GM12891 (cell line): Measurements from ENCODE around the gene MRPL12.
"Not testable (repeated sequence)": the region's sequence is repeated elsewhere in the genome, so short reads cannot be mapped to it uniquely, and the experiment has no call there.

Source experiments
- DNase-seq: peaks from one replicate; pipeline ENCODE4 v3.0.0; 2011; ENCODE audit warnings: low spot score; ENCODE audit not compliant: insufficient read length
- FAIRE-seq: peaks from 2 replicates; lab custom pipeline; 2011; peaks lifted over from hg19 to GRCh38; lab: Jason Lieb, UNC
- PAX5 ChIP-seq: IDR thresholded peaks from 2 replicates; pipeline ENCODE4 v1.6.1; 2011; ENCODE audit warnings: low read length, moderate library complexity, mild to moderate bottlenecking; ENCODE audit not compliant: insufficient read depth, severe bottlenecking
- POLR2A ChIP-seq: IDR thresholded peaks from 2 replicates; pipeline ENCODE4 v1.6.1; 2011; ENCODE audit warnings: low read depth, low read length, control low read depth
- POLR2AphosphoS5 ChIP-seq: IDR thresholded peaks from 2 replicates; pipeline ENCODE4 v1.6.1; 2011; ENCODE audit warnings: low read depth, low read length, control low read depth
- POU2F2 ChIP-seq: IDR thresholded peaks from 2 replicates; pipeline ENCODE4 v1.6.1; 2011; ENCODE audit warnings: low read depth, mild to moderate bottlenecking, control low read depth, low read length, moderate library complexity
- SPI1 ChIP-seq: IDR thresholded peaks from 2 replicates; pipeline ENCODE4 v1.6.1; 2011; ENCODE audit warnings: low read depth, low read length, control low read depth
- TAF1 ChIP-seq: IDR thresholded peaks from 2 replicates; pipeline ENCODE4 v1.6.1; 2011; ENCODE audit warnings: low read depth, low read length, control low read depth

MRPL12 gene

DNA sequence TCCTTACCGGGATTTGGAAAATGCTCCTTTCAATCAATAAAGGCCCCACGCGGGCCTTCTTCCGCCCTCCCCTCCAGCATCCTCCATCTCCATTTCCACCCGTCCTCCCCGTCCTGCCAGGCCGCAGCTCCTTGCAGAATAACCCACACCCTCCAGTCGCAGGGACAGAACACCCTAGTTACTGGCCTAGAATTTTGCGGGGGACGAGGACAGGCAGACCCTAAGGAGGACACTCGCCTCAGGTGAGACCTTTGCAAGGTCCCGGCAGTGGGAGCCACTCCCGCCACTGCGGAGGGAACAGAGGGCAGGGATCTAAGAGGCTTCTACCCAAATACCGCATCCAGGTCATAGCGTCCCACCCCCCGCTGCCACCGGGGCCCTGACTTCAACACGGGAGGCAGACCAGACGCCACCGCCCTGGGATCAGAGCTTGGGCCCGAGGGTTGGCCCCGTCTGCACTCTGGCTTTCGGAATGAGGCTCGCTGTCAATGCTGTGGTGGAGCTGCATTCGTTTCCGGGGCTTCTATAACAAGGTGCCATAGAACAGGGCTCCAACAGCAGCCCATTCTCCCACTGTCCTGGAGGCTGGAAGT is 35.7 kb downstream of the MRPL12 start:
- DNase-seq (no peak), FAIRE-seq (no peak)
- no peak for TF ChIP-seq POLR2AphosphoS5
- TF ChIP-seq PAX5: no peak
- TF ChIP-seq SPI1: no peak
- TF ChIP-seq POU2F2: no peak
- no peak for TF ChIP-seq POLR2A
- TF ChIP-seq TAF1: no peak

DNA sequence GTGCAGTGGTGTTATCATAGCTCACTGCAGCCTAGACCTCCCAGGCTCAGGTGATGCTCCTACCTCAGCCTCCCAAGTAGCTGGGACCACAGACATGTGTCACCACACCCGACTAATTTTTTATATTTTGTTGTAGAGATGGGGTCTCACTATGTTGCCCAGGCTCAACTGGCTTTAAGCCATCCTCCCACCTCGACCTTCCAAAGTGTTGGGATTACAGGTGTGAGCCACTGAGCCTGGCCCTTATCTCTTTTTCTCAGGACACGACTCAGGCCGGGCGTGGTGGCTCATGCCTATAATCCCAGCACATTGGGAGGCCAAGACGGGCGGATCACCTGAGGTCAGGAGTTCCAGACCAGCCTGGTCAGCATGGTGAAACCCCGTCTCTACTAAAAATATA is 36.4 kb downstream of the MRPL12 start:
- not testable (repeated sequence) for FAIRE-seq, DNase-seq

DNA sequence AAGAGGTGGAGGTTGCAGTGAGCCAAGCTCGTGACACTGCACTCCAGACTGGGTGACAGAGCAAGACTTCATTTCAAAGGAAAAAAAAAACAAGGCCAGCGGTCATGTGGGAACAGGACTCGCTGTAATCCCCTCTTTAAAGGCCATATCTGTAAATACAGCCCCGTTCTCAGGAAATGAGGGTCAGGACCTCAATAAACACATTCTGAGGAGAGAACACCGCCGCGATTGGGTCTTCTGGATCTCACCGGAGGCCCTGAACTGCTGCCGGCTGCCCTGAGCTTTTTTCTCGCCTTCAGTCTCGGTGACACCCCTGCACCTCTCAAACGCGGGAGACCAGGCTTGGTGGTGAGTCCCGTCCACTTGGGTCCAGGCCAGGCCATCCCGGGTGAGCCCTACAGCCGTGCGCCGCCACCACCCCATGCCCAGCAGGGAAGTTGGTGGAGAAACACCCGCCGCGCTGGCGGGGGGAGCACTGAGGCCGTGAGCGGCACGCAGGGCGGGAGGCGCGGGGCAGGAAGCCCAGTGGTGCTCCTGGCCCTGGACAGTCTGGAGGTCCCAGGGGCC is 37.3 kb downstream of the MRPL12 start:
- DNase-seq (no peak), FAIRE-seq (no peak)
- TF ChIP-seq PAX5 (no peak), POLR2AphosphoS5 (no peak), POU2F2 (no peak), TAF1 (no peak)

DNA sequence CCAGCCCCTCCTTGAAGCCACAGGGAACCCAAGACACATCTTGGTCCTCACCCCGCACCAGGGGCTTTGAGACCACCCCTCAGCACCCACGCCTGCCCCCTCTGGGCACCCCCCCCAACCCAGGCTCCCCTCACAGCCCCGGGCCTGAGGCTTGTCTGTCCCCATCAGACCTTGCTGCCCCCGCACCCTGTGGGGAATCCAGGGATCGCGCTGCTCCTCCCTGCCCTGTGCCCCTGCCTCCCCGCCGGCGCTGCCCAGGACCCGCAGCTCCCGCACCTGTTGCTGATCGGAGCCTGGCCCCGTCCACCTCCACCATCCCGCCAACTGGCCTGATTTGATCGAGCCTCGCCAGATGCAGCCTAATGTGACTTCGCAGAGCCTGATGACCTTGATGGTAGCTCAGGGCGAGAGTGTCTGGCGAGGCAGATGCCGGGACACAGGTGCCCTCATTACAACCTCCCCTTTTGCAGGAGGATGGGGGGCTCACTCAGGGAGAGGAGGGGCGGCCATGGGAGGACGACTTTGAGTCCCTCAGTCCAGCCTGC is 38.0 kb downstream of the MRPL12 start:
- no peak for TF ChIP-seq SPI1
- TF ChIP-seq POU2F2: no peak
- TF ChIP-seq POLR2A: no peak
- TF ChIP-seq PAX5: no peak
- TF ChIP-seq TAF1: no peak
- TF ChIP-seq POLR2AphosphoS5: no peak
- DNase-seq (no peak), FAIRE-seq (no peak)

DNA sequence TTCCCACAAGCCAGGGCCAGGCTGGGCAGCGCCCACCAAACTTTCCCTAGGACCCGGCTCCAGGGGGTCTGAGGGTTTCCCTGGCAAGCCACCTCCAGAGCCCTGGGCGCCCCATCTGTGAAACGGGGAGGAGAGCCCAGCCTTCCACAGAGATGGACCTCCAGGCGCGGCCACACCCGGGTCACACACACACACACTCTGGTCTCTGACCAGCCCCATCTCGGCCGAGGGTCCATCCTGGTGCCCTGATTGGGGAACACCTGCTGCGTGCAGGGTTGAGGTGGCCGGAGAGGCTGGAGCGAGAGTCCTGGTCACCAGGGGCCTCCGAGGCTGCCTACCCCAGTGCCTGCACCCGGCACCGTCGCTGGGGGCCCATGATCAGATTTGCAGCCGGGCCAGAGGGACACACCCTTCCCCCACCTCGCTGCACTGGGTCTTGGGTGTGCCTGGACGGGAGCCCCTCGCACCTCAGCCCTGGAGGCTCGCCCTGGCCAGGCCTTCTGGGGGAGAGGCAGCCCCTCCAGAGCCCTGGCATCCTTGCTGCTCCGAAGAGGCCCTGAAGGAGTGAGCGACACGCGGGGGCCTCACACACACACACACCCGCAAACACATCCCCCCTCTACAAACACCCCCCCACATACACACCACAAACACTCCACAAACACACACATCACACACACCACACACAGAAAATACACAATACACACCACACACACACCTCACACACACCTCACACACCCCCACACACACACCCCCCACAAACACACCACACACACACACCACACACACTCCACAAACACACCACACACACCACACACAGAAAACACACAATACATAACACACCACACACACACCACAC is 38.7 kb downstream of the MRPL12 start:
- FAIRE-seq (no peak), DNase-seq (no peak)
- TF ChIP-seq TAF1: no peak
- TF ChIP-seq PAX5: no peak
- TF ChIP-seq POU2F2: no peak
- TF ChIP-seq POLR2AphosphoS5: no peak
